Measurements from ENCODE around the gene EXT2.

EXT2 gene

GRCh38 chr11:44134625-44135024, 39.1 kb downstream of the EXT2 start:
- no peak for TF ChIP-seq CTCF (IDR thresholded peaks at IDR 0.05)

GRCh38 chr11:44136176-44136945, 40.9 kb downstream of the EXT2 start:
- no peak for TF ChIP-seq CTCF (IDR thresholded peaks at IDR 0.05)

GRCh38 chr11:44137057-44137456, 41.6 kb downstream of the EXT2 start:
- TF ChIP-seq CTCF (IDR thresholded peaks at IDR 0.05), result no peak

- TF ChIP-seq CTCF (IDR thresholded peaks at IDR 0.05), result no peak
Observed at GRCh38 chr11:44138286-44138685, 42.8 kb downstream of the EXT2 start.

- TF ChIP-seq CTCF (IDR thresholded peaks at IDR 0.05), result no peak
Observed at GRCh38 chr11:44138980-44139379, 43.5 kb downstream of the EXT2 start.

- no peak for TF ChIP-seq CTCF (IDR thresholded peaks at IDR 0.05)
Observed at GRCh38 chr11:44139565-44140330, 44.3 kb downstream of the EXT2 start.

GRCh38 chr11:44140372-44140771, 44.9 kb downstream of the EXT2 start:
- no peak for TF ChIP-seq CTCF (IDR thresholded peaks at IDR 0.05)
